Right ventricle myocardium superior (tissue), 1 donor: ENCODE results near the gene ADAMTSL3. TPM values are rescaled to one million over a fixed set of nuclear protein-coding genes. Genes with fewer than 3 reads are reported as not detected.
"Not testable (repeated sequence)": the region's sequence is repeated elsewhere in the genome, so short reads cannot be mapped to it uniquely, and the experiment has no call there.

Source experiments
- ATAC-seq: fragments of 200-7000 bp; cut with Tn5 transposase; one replicate; pipeline ENCODE4 v1.9.1; 2020; ENCODE audit warnings: mild to moderate bottlenecking; ENCODE audit not compliant: poor library complexity
- DNase-seq: peaks from one replicate; pipeline ENCODE4 v3.0.0-alpha.2; 2020
- intact Hi-C: fragments of 100-400 bp; cut with DNase I; formaldehyde crosslinking; loops from one replicate; pipeline ENCODE4 v1.11.2; 2022
- total RNA-seq: library from RNA; stranded (reverse); fragmentation: NEBNext Ultra II Directional; extraction: Animal tissue kit (Norgen Biotek cat#: 25700); gene quantifications from one replicate; pipeline ENCODE4 v1.2.1, GENCODE V29; 2021
- donor health status: DM: no; HTN: yes; CAD: no; lungs with severe emphysema.

The ADAMTSL3 gene
- total RNA-seq, 1 donor from 2014 or later: 10.5 TPM

- intact Hi-C loops: no loop called here
- ATAC-seq: peak; percentile 20
- DNase-seq: no peak
Measured at GRCh38 chr15:84003791-84004503, 350.0 kb downstream of the ADAMTSL3 start.

GRCh38 chr15:84006421-84006820 is 352.5 kb downstream of the ADAMTSL3 start:
- ATAC-seq: peak; percentile 24
- DNase-seq: no peak
- intact Hi-C loops: no loop called here

GRCh38 chr15:84009616-84010015 is 355.7 kb downstream of the ADAMTSL3 start:
- intact Hi-C loops: no loop called here
- ATAC-seq: peak; percentile 75

GRCh38 chr15:84010246-84010645 is 356.3 kb downstream of the ADAMTSL3 start:
- ATAC-seq: no peak
- intact Hi-C loops: no loop called here
- no peak for DNase-seq

More at GRCh38 chr15:84009616-84010015, 355.7 kb downstream of the ADAMTSL3 start:
- DNase-seq: peak; percentile 46

- no peak for ATAC-seq
- no peak for DNase-seq
- intact Hi-C loops: no loop called here
Measured at GRCh38 chr15:84016371-84016770, 362.4 kb downstream of the ADAMTSL3 start.

- intact Hi-C loops: loop anchor here (5.0 kb wide), 1 partner anchor 290 kb away; no protein-coding TSS in a partner anchor
- ATAC-seq (no peak), DNase-seq (no peak)
Measured at GRCh38 chr15:84022516-84022915, 368.6 kb downstream of the ADAMTSL3 start.

GRCh38 chr15:84023636-84024035 is 369.7 kb downstream of the ADAMTSL3 start:
- DNase-seq: no peak
- no peak for ATAC-seq
- intact Hi-C loops: loop anchor here (5.0 kb wide), 1 partner anchor 291 kb away; no protein-coding TSS in a partner anchor

GRCh38 chr15:84033793-84034553 is 380.1 kb downstream of the ADAMTSL3 start:
- ATAC-seq (no peak), DNase-seq (no peak)
- intact Hi-C loops: loop anchor here (2.0 to 10.0 kb wide), 2 partner anchors 299 to 589 kb away; partner anchors contain the start of gene SH3GL3

- DNase-seq (no peak), ATAC-seq (peak; percentile 61)
- intact Hi-C loops: loop anchor here (2.0 to 10.0 kb wide), 2 partner anchors 300 to 590 kb away; partner anchors contain the start of gene SH3GL3
Measured at GRCh38 chr15:84034578-84035398, 380.9 kb downstream of the ADAMTSL3 start.

- DNase-seq: no peak
- ATAC-seq: peak; percentile 77
- intact Hi-C loops: loop anchor here (2.0 to 10.0 kb wide), 2 partner anchors 301 to 591 kb away; partner anchors contain the start of gene SH3GL3
Measured at GRCh38 chr15:84035399-84035766, 381.5 kb downstream of the ADAMTSL3 start.

GRCh38 chr15:84037301-84037700 is 383.4 kb downstream of the ADAMTSL3 start:
- intact Hi-C loops: loop anchor here (10.0 kb wide), 1 partner anchor 592 kb away; the partner anchor contains the start of gene SH3GL3
- ATAC-seq: no peak
- DNase-seq: no peak

GRCh38 chr15:84042434-84043056 is 388.6 kb downstream of the ADAMTSL3 start:
- intact Hi-C loops, ATAC-seq, DNase-seq: not testable (repeated sequence)

- intact Hi-C loops: no loop called here
- ATAC-seq (no peak), DNase-seq (no peak)
Measured at GRCh38 chr15:84046064-84046637, 392.2 kb downstream of the ADAMTSL3 start.

- DNase-seq, ATAC-seq, intact Hi-C loops: not testable (repeated sequence)
Measured at GRCh38 chr15:84049480-84049879, 395.6 kb downstream of the ADAMTSL3 start.

- DNase-seq (no peak), ATAC-seq (no peak)
- intact Hi-C loops: no loop called here
Measured at GRCh38 chr15:84050076-84050475, 396.2 kb downstream of the ADAMTSL3 start.

GRCh38 chr15:84051146-84051545 is 397.2 kb downstream of the ADAMTSL3 start:
- intact Hi-C loops, ATAC-seq, DNase-seq: not testable (repeated sequence)

- intact Hi-C loops, DNase-seq, ATAC-seq: not testable (repeated sequence)
Measured at GRCh38 chr15:84054544-84054943, 400.6 kb downstream of the ADAMTSL3 start.
